Upper lobe of left lung (tissue), 6 donors: ENCODE data around the gene MEAK7. TPM values are rescaled to one million over a fixed set of nuclear protein-coding genes. Genes with fewer than 3 reads are reported as not detected.

Experiments used
- ATAC-seq, 2 donors: fragments of 200-7000 bp; cut with Tn5 transposase; one replicate each; pipeline ENCODE4 v1.9.1; 2022; ENCODE audit warnings: mild to moderate bottlenecking in 2 of 2, moderate library complexity in 2 of 2; ENCODE audit not compliant: low FRiP score in 2 of 2
- DNase-seq, 2 donors: peaks; one replicate each; pipeline ENCODE4 v3.0.0-alpha.2; 2019 to 2020
- H3K27ac ChIP-seq, 4 donors: fragments of 200-600 bp; sonication (generic); one replicate each; pipeline ENCODE4 v1.5.1; 2016 to 2019
- H3K27me3 ChIP-seq, 4 donors: fragments of 200-600 bp; sonication (generic); one replicate each; pipeline ENCODE4 v1.5.1; 2017 to 2019
- H3K36me3 ChIP-seq, 4 donors: fragments of 200-600 bp; sonication (generic); one replicate each; pipeline ENCODE4 v1.5.1; 2016 to 2019
- H3K4me1 ChIP-seq, 4 donors: fragments of 200-600 bp; sonication (generic); one replicate each; pipeline ENCODE4 v1.5.1; 2018 to 2019
- H3K4me3 ChIP-seq, 4 donors: fragments of 200-600 bp; sonication (generic); one replicate each; pipeline ENCODE4 v1.5.1; 2017 to 2019; ENCODE audit warnings: mild to moderate bottlenecking in 2 of 4, moderate library complexity in 1 of 4
- H3K9me3 ChIP-seq, 4 donors: fragments of 200-600 bp; sonication (generic); one replicate each; pipeline ENCODE4 v1.5.1; 2018 to 2019
- EP300 ChIP-seq, 4 donors: sonication (generic); formaldehyde crosslinking; IDR thresholded peaks; one replicate each; pipeline ENCODE4 v1.5.1; 2017; ENCODE audit warnings: antibody characterized with exemption in 4 of 4, control low read depth in 2 of 4
- POLR2A ChIP-seq, 4 donors: fragments of 450-650 bp; IDR thresholded peaks; one replicate each; pipeline ENCODE4 v1.5.1; 2016 to 2017; ENCODE audit warnings: antibody characterized with exemption in 4 of 4, mild to moderate bottlenecking in 2 of 4
- POLR2AphosphoS5 ChIP-seq, 2 donors: sonication (generic); formaldehyde crosslinking; IDR thresholded peaks; one replicate each; pipeline ENCODE4 v1.5.1; 2017; ENCODE audit warnings: antibody characterized with exemption in 2 of 2
- WGBS, 2 donors: methylation state at CpG; one replicate each; pipeline ENCODE4 v1.1.5; 2017 to 2018; 5-methylcytosine and 5-hydroxymethylcytosine counted together
- total RNA-seq, 6 donors: library from RNA; depleted of rRNA in 4 of 6; stranded (reverse); fragments of >200 nt in 4 of 6; gene quantifications; one replicate each; pipeline versions ENCODE4 v1.1.0 to v1.2.1, GENCODE V29; 2016 to 2021
- TF ChIP-seq, protein P1 (sequence below), 6 experiments: fragments of 450-650 bp in 4 of 6; fragments of 200-600 bp in 2 of 6; sonication (generic) in 2 of 6; IDR thresholded peaks; one replicate each; pipeline ENCODE4 v1.5.1; 2016 to 2019; ENCODE audit warnings: antibody characterized with exemption in 6 of 6
- donor health status: DM: no; HTN: no; CAD: no; lungs with moderate emphysema.
- donor health status: DM: no; HTN: yes; CAD: no; lungs with severe emphysema.

The MEAK7 gene
- total RNA-seq, 6 donors from 2014 or later: 8.5 to 32.8 (median 12.2) TPM

DNA sequence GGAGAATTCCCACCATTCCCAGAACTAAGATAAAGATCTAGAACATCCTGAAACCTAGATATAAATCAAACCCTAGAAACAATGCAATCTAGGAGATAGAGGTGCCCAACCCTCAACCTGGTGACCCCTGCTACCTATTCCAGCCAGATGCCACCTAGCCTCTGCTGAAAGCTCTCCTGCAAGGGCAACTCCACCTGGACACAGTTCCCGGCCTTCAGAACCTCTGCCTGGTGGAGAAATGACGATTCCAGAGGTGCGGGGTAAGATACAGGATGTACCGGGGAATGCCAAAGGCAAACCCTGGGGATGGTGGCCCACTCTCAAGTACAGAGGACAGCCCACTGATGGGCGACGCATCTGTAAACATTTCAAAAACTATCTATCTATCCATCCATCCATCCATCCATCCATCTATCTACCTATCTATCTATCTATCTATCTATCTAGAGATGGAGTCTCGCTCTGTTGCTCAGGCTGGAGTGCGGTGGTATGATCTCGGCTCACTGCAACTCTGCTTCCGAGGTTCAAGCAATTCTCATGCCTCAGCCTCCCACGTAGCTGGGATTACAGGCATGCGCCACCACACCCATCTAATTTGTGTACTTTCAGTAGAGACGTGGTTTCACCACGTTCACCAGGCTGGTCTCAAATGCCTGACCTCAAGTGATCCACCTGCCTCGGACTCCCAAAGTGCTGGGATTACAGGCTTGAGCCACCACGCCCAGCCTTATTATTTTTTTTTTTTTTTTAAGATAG is 19.0 kb downstream of the MEAK7 start:
- no peaks in the 10 kb centered on the region for H3K27me3 ChIP-seq
- 91 to 92% methylated on average over 16 of the region's 16 CpGs for WGBS, 2 donors
- DNase-seq: peak in 1 of 2 donors; percentile 11

DNA sequence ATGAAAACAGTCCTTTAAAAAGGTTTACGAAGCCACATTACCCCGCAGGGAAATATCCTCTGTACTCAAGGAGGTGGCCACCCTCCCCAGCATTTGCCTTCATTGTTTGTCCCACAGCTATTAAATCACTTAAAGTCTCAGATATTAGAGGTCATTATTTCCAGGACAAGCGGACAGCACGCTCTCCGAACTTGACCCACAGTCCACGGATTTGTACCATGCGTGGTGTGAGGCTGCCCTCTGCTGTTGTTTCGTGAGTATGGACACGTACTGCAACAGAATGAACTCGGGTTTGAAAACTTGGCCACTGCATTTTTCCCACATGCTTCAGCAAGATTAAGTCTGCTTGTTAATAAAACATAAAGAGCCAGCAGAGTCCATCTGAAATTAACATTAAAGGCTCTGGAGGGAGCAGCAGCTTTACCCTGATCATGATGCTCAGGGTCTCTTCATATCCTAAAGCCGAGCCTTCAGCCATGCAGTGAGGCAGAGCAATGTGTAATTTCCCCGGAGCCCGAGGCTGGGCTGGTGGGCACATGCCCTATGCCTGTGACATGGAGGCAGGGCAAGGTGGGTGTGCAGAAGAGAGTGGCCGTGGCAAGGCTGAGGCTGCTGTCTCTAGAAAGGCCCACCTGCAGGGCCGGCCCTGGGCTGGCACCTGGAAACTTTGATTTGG is 19.7 kb downstream of the MEAK7 start:
- 67 to 79% methylated on average over 15 of the region's 15 CpGs for WGBS, 2 donors
- H3K9me3 ChIP-seq: no peaks in the 10 kb centered on the region
- no peaks in the 10 kb centered on the region for H3K4me1 ChIP-seq
- TF ChIP-seq, protein P1, sequence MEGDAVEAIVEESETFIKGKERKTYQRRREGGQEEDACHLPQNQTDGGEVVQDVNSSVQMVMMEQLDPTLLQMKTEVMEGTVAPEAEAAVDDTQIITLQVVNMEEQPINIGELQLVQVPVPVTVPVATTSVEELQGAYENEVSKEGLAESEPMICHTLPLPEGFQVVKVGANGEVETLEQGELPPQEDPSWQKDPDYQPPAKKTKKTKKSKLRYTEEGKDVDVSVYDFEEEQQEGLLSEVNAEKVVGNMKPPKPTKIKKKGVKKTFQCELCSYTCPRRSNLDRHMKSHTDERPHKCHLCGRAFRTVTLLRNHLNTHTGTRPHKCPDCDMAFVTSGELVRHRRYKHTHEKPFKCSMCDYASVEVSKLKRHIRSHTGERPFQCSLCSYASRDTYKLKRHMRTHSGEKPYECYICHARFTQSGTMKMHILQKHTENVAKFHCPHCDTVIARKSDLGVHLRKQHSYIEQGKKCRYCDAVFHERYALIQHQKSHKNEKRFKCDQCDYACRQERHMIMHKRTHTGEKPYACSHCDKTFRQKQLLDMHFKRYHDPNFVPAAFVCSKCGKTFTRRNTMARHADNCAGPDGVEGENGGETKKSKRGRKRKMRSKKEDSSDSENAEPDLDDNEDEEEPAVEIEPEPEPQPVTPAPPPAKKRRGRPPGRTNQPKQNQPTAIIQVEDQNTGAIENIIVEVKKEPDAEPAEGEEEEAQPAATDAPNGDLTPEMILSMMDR (IDR thresholded peaks at IDR 0.05): peak in 5 of 6 experiments; percentile 41 to 75 (median 70)
- TF ChIP-seq EP300 (IDR thresholded peaks at IDR 0.05): no peak
- H3K27ac ChIP-seq: no peak overlapping the region
- no peaks in the 10 kb centered on the region for H3K27me3 ChIP-seq
- ATAC-seq (peak in 1 of 2 donors; percentile 70), DNase-seq (peak in 1 of 2 donors; percentile 42)
- no peak overlapping the region for H3K4me3 ChIP-seq
- peaks cover 10 to 82% (median 29%) of the 10 kb centered on the region in 4 donors for H3K36me3 ChIP-seq

More for the DNA sequence above, 19.0 kb downstream of the MEAK7 start:
- TF ChIP-seq EP300 (IDR thresholded peaks at IDR 0.05) (no peak), POLR2A (IDR thresholded peaks at IDR 0.05) (no peak), POLR2AphosphoS5 (IDR thresholded peaks at IDR 0.05) (no peak)
- H3K4me1 ChIP-seq: no peaks in the 10 kb centered on the region
- H3K36me3 ChIP-seq: peaks cover 10 to 77% (median 26%) of the 10 kb centered on the region in 4 donors
- H3K27ac ChIP-seq: no peak overlapping the region
- no peaks in the 10 kb centered on the region for H3K9me3 ChIP-seq
- H3K4me3 ChIP-seq: no peak overlapping the region
- ATAC-seq: no peak

DNA sequence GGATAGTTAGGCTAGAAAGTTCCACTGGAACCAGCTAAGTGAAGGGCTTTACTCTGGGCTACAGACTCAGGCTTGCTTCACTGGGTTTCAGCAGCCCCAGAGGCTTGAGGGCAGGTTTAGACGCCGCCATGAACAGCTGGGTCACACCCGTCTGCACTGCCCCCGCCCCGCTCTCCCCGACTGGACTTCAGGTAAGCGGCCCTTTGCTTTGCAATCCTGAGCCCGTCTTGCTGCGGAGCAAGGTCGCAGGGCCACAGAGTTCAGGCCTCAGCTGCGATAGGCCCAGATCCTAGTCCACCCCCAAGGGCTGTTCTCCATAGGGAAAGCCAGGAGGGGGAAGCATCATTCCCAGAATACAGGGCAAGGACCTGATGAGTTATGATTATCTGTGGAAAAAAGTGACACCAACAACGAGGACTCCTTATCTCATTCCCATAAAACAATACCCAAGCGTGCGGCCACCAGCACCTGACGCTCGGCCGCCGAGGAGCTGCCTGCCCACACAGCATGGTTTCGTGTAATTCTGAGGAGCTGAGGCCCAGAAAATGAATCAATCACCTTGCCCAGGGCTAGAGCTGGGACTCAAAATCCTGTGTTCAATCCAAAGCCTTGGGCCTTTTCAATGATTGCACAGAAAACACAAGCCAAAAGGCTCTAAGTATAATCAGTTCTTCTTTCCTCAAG is 20.4 kb downstream of the MEAK7 start:
- ATAC-seq (no peak), DNase-seq (peak; percentile 19 to 60)
- H3K27me3 ChIP-seq: no peaks in the 10 kb centered on the region
- no peak overlapping the region for H3K4me3 ChIP-seq
- no peaks in the 10 kb centered on the region for H3K9me3 ChIP-seq
- H3K36me3 ChIP-seq: peaks cover 10 to 82% (median 26%) of the 10 kb centered on the region in 4 donors
- no peak for TF ChIP-seq POLR2A (IDR thresholded peaks at IDR 0.05)
- TF ChIP-seq EP300 (IDR thresholded peaks at IDR 0.05): no peak
- no peak for TF ChIP-seq POLR2AphosphoS5 (IDR thresholded peaks at IDR 0.05)
- TF ChIP-seq, protein P1 (IDR thresholded peaks at IDR 0.05): no peak
- H3K27ac ChIP-seq: no peak overlapping the region
- H3K4me1 ChIP-seq: no peaks in the 10 kb centered on the region
- 93 to 94% methylated on average over 8 to 19 of the region's 19 CpGs for WGBS, 2 donors

DNA sequence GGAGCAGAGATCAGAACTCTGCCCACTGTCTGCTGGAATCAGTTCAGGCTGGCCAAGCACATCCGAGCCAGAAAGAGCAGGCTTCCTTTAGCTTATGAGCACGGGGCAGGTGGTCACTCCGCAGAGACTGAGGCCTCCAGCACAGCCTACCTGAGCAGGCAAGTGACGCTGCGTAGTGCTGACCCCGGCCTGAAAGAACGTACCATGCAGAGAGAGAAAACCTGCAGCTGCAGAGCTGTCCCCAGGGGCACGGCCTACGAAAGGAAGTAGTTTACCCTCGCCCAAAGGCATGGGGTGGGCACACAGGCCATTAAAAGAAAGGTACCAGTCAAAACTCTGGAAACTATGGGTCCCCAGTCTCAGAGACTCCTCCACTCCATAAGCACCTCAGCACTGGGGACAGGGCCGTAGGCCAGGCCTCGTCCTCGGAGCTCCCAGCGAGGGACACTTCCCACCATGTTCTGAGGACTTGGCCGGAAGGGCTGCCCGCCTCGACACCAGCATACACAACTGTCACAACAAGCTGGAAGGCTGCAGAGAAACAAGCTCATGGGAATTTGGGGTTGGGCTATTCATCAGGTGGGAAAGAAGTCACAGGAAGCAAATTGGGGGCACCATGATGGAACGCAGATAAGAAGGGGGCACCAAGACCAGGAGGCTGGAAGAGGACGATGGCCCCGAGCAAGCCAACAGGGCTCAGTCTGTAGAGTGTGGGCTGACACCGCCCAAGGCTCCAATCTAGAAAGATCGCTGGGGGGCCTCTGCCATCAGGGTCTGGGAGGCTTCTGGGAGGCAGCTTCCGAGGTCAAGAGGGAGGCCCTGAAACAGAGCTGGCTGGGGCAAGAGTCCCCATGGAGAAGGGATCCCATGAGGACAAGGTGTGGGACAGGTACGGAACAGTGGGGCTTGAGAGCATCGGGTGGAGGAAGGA is 21.2 kb downstream of the MEAK7 start:
- H3K4me1 ChIP-seq: no peaks in the 10 kb centered on the region
- no peak overlapping the region for H3K4me3 ChIP-seq
- H3K27ac ChIP-seq: no peak overlapping the region
- no peaks in the 10 kb centered on the region for H3K27me3 ChIP-seq
- no peaks in the 10 kb centered on the region for H3K9me3 ChIP-seq
- H3K36me3 ChIP-seq: peaks cover 10 to 82% (median 25%) of the 10 kb centered on the region in 4 donors
- ATAC-seq (no peak), DNase-seq (peak; percentile 10 to 61)
- TF ChIP-seq, protein P1 (IDR thresholded peaks at IDR 0.05): no peak
- TF ChIP-seq POLR2AphosphoS5 (IDR thresholded peaks at IDR 0.05): no peak
- TF ChIP-seq EP300 (IDR thresholded peaks at IDR 0.05): no peak
- TF ChIP-seq POLR2A (IDR thresholded peaks at IDR 0.05): no peak
- 96% methylated on average over 24 to 25 of the region's 25 CpGs for WGBS, 2 donors
